ENCODE measurements around the gene ITPKC. TPM values are rescaled to one million over a fixed set of nuclear protein-coding genes. Genes with fewer than 3 reads are reported as not detected.

Gene ITPKC
- total and polyA plus RNA-seq, 9 of the 15 experiments (the other 6 are each of a cell fraction or from before 2014, with no cell fraction given) = 0.08 to 9.3 (median 5.8) TPM

- Histone ChIP-seq H3K9me3 (replicated peaks; ENCODE audit: control insufficient read depth, insufficient read depth, low read depth, low read length) (no peaks in the 10 kb centered on the region), H3K4me3 (peak overlapping the region; percentile 59), H3K27me3 (ENCODE audit: control insufficient read depth in 2 of 2, insufficient read depth in 2 of 2, low read length in 2 of 2) (no peaks in the 10 kb centered on the region), H3K36me3 (ENCODE audit: control insufficient read depth, insufficient read depth, low read length) (peaks cover 53% of the 10 kb centered on the region), H3K27ac (ENCODE audit: extremely low read depth, low read depth, low read length) (peak overlapping the region; percentile 98; the same call in 2 of the 3 replicates), H2AFZ (ENCODE audit: low read depth, low read length) (no peak overlapping the region), H3K9ac (ENCODE audit: insufficient read depth in 1 of 2, low read depth in 2 of 2, low read length in 2 of 2) (peak overlapping the region; percentile 94 to 99), H3K9me1 (ENCODE audit: control insufficient read depth, insufficient read depth, low read length) (peaks cover 3% of the 10 kb centered on the region), H3K4me2 (ENCODE audit: insufficient read depth, low read length) (peak overlapping the region; percentile 100), H3K4me1 (replicated peaks in 1 of 2; ENCODE audit: control insufficient read depth in 2 of 2, insufficient read depth in 2 of 2, low read length in 2 of 2) (peaks cover 35 to 45% of the 10 kb centered on the region in 2 experiments), H4K20me1 (replicated peaks; ENCODE audit: control insufficient read depth, insufficient read depth, low read length) (peaks cover 32% of the 10 kb centered on the region), H3K79me2 (ENCODE audit: control insufficient read depth, insufficient read depth, low read length) (peaks cover 88% of the 10 kb centered on the region)
- DNase-seq (ENCODE audit: extremely low read depth in 1 of 4, low spot score in 3 of 4) = peak in 1 of 4 experiments; percentile 40
- BruUV-seq (replicated peaks) = no TSS peak
- in situ Hi-C loops (cut with MboI) (no loop called here), intact Hi-C loops (cut with micrococcal nuclease) (no loop called here)
- FAIRE-seq = no peak
- WGBS (ENCODE audit: insufficient coverage, low coverage, missing lambda C conversion rate) = 0% methylated on average over 7 of the region's 12 CpGs
- no peak for ATAC-seq
- ChIA-PET CTCF (ENCODE audit: low intra/inter-chr PET ratio) (interaction anchor here (0.7 kb wide), 1 partner anchor 452 kb away, joined by 3 read pairs; no protein-coding TSS in a partner anchor), POLR2A (interaction anchor here (0.5 to 1.7 kb wide), 8 partner anchors 9 to 1241 kb away, joined by 3 to 9 read pairs (median 3); partner anchors contain the start of gene ATP1A3)
- TF ChIP-seq XRCC5 (IDR thresholded peaks at IDR 0.05; ENCODE audit: low read depth, low read length) (0 out of 2 replicates have a peak, but pooled peaks have one; percentile 8), HDAC1 (IDR thresholded peaks at IDR 0.05) (no peak), CEBPB (tag; IDR thresholded peaks at IDR 0.05) (peak; percentile 35; the same call in 1 of the 2 replicates), HLTF (IDR thresholded peaks at IDR 0.05) (no peak), CEBPG (CRISPR knock-in tag; IDR thresholded peaks at IDR 0.05) (no peak), CEBPG (tag; conservative IDR thresholded peaks at IDR 0.05 in 1 of 2, IDR thresholded peaks at IDR 0.05 in 1 of 2) (peak; percentile 14 to 43; a peak in 1 of 4 replicates), RHOXF2B (CRISPR knock-in tag; conservative IDR thresholded peaks at IDR 0.05) (no peak), ZNF239 (CRISPR knock-in tag; IDR thresholded peaks at IDR 0.05) (no peak), SMARCE1 (IDR thresholded peaks at IDR 0.05) (no peak), EZH2 (IDR thresholded peaks at IDR 0.05; ENCODE audit: borderline replicate concordance, low read depth, low read length) (no peak), CHD4 (IDR thresholded peaks at IDR 0.05; ENCODE audit: insufficient read depth, insufficient replicate concordance, low read depth, low read length, poor library complexity, severe bottlenecking) (no peak), HOXB6 (CRISPR knock-in tag; IDR thresholded peaks at IDR 0.05; ENCODE audit: borderline replicate concordance) (no peak), ZNF124 (CRISPR knock-in tag; IDR thresholded peaks at IDR 0.05) (no peak), GTF2E2 (tag; IDR thresholded peaks at IDR 0.05) (0 out of 2 replicates have a peak, but pooled peaks have one; percentile 11), EGR1 (conservative IDR thresholded peaks at IDR 0.05) (peak; percentile 84), NRF1 (conservative IDR thresholded peaks at IDR 0.05 in 1 of 2, IDR thresholded peaks at IDR 0.05 in 1 of 2) (no peak), RBM25 (IDR thresholded peaks at IDR 0.05; ENCODE audit: low read depth, low read length, severe bottlenecking) (peak; percentile 25), ELF1 (tag; IDR thresholded peaks at IDR 0.05) (no peak)
- TF ChIP-seq, protein P1, sequence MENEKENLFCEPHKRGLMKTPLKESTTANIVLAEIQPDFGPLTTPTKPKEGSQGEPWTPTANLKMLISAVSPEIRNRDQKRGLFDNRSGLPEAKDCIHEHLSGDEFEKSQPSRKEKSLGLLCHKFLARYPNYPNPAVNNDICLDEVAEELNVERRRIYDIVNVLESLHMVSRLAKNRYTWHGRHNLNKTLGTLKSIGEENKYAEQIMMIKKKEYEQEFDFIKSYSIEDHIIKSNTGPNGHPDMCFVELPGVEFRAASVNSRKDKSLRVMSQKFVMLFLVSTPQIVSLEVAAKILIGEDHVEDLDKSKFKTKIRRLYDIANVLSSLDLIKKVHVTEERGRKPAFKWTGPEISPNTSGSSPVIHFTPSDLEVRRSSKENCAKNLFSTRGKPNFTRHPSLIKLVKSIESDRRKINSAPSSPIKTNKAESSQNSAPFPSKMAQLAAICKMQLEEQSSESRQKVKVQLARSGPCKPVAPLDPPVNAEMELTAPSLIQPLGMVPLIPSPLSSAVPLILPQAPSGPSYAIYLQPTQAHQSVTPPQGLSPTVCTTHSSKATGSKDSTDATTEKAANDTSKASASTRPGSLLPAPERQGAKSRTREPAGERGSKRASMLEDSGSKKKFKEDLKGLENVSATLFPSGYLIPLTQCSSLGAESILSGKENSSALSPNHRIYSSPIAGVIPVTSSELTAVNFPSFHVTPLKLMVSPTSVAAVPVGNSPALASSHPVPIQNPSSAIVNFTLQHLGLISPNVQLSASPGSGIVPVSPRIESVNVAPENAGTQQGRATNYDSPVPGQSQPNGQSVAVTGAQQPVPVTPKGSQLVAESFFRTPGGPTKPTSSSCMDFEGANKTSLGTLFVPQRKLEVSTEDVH (IDR thresholded peaks at IDR 0.05; ENCODE audit: low read depth, partially characterized antibody) = peak; percentile 31
- TF ChIP-seq, protein P2, sequence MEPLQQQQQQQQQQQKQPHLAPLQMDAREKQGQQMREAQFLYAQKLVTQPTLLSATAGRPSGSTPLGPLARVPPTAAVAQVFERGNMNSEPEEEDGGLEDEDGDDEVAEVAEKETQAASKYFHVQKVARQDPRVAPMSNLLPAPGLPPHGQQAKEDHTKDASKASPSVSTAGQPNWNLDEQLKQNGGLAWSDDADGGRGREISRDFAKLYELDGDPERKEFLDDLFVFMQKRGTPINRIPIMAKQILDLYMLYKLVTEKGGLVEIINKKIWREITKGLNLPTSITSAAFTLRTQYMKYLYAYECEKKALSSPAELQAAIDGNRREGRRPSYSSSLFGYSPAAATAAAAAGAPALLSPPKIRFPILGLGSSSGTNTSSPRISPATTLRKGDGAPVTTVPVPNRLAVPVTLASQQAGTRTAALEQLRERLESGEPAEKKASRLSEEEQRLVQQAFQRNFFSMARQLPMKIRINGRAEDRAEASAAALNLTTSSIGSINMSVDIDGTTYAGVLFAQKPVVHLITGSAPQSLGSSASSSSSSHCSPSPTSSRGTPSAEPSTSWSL (CRISPR knock-in tag; IDR thresholded peaks at IDR 0.05; ENCODE audit: borderline replicate concordance) = no peak
These were observed 35.4 kb downstream of the ITPKC start for GRCh38 chr19:40752257-40752781.
